Stomach (tissue), 4 donors: ENCODE results near the gene TK2.

ENCODE experiments used
- CTCF ChIP-seq, 7 experiments: fragments of 450-650 bp in 4 of 7; fragments of 200-600 bp in 3 of 7; sonication (generic) in 3 of 7; IDR thresholded peaks; one replicate each; pipeline ENCODE4 v1.5.1; 2016 to 2019; ENCODE audit warnings: antibody characterized with exemption in 7 of 7, control low read depth in 2 of 7, mild to moderate bottlenecking in 1 of 7
- EP300 ChIP-seq: sonication (generic); formaldehyde crosslinking; IDR thresholded peaks from one replicate; pipeline ENCODE4 v1.6.1; 2017; ENCODE audit warnings: antibody characterized with exemption
- POLR2A ChIP-seq, 4 donors: fragments of 450-650 bp; IDR thresholded peaks; one replicate each; pipeline ENCODE4 v1.6.1; 2016; ENCODE audit warnings: antibody characterized with exemption in 4 of 4, control low read depth in 2 of 4, mild to moderate bottlenecking in 1 of 4, moderate library complexity in 1 of 4
- POLR2AphosphoS5 ChIP-seq, 3 donors: sonication (generic); formaldehyde crosslinking; IDR thresholded peaks; one replicate each; pipeline ENCODE4 v1.6.1; 2016; ENCODE audit warnings: antibody characterized with exemption in 3 of 3

GRCh38 chr16:66494916-66495315 is 55.0 kb downstream of the TK2 start:
- TF ChIP-seq CTCF (IDR thresholded peaks at IDR 0.05) (no peak), POLR2AphosphoS5 (IDR thresholded peaks at IDR 0.05) (no peak), EP300 (no peak), POLR2A (IDR thresholded peaks at IDR 0.05) (no peak)
